IgD-negative memory B cell (primary cell): Measurements from ENCODE around the gene RDH12. TPM values are rescaled to one million over a fixed set of nuclear protein-coding genes. Genes with fewer than 3 reads are reported as not detected.

Experiments used
- H3K27ac Mint-ChIP-seq, 3 donors: one replicate each; pipeline ENCODE4 v1.8.0; 2020 to 2022; ENCODE audit warnings: mild to moderate bottlenecking in 3 of 3, mixed read lengths in 3 of 3, moderate library complexity in 1 of 3
- H3K27me3 Mint-ChIP-seq: one replicate; pipeline ENCODE4 v1.8.0; 2021; ENCODE audit warnings: mixed read lengths
- H3K36me3 Mint-ChIP-seq: one replicate; pipeline ENCODE4 v1.8.0; 2020; ENCODE audit warnings: mild to moderate bottlenecking, mixed read lengths
- H3K4me1 Mint-ChIP-seq, 3 donors: one replicate each; pipeline ENCODE4 v1.8.0; 2020 to 2022; ENCODE audit warnings: mixed read lengths in 3 of 3, mild to moderate bottlenecking in 1 of 3
- H3K4me3 Mint-ChIP-seq, 4 donors: one replicate each; pipeline ENCODE4 v1.8.0; 2020 to 2022; ENCODE audit warnings: mild to moderate bottlenecking in 4 of 4, mixed read lengths in 4 of 4, moderate library complexity in 3 of 4
- H3K9me3 Mint-ChIP-seq, 3 donors: one replicate each; pipeline ENCODE4 v1.8.0; 2020 to 2021; ENCODE audit warnings: mixed read lengths in 3 of 3, mild to moderate bottlenecking in 1 of 3
- polyA plus RNA-seq: library from polyadenylated mRNA; unstranded; fragments of 300-500 nt; fragmentation: Illumina TruSeq; gene quantifications from one replicate; pipeline ENCODE4 v1.2.3, GENCODE V29; 2021

The RDH12 gene
- polyA plus RNA-seq, 1 donor from 2014 or later = 0.11 TPM

- Mint-ChIP-seq H3K27me3 (no peaks in the 10 kb centered on the region), H3K4me3 (no peak overlapping the region), H3K9me3 (peaks cover under 1 to 4% (median 3%) of the 10 kb centered on the region in 3 donors), H3K4me1 (no peaks in the 10 kb centered on the region), H3K36me3 (peaks cover 19% of the 10 kb centered on the region), H3K27ac (no peak overlapping the region)
These were observed 47.8 kb downstream of the RDH12 start for GRCh38 chr14:67749341-67750084.

GRCh38 chr14:67756496-67756895, 54.8 kb downstream of the RDH12 start:
- H3K4me3 Mint-ChIP-seq = no peak overlapping the region
- H3K27ac Mint-ChIP-seq = no peak overlapping the region
- H3K27me3 Mint-ChIP-seq = no peaks in the 10 kb centered on the region
- no peaks in the 10 kb centered on the region for H3K4me1 Mint-ChIP-seq
- no peaks in the 10 kb centered on the region for H3K9me3 Mint-ChIP-seq
- peaks cover 26% of the 10 kb centered on the region for H3K36me3 Mint-ChIP-seq

GRCh38 chr14:67757175-67757574, 55.5 kb downstream of the RDH12 start:
- Mint-ChIP-seq H3K36me3 (peaks cover 23% of the 10 kb centered on the region), H3K4me3 (no peak overlapping the region), H3K9me3 (no peaks in the 10 kb centered on the region), H3K27me3 (no peaks in the 10 kb centered on the region), H3K27ac (no peak overlapping the region), H3K4me1 (no peaks in the 10 kb centered on the region)

- Mint-ChIP-seq H3K27ac (no peak overlapping the region), H3K36me3 (peaks cover 17% of the 10 kb centered on the region), H3K9me3 (no peaks in the 10 kb centered on the region), H3K4me1 (no peaks in the 10 kb centered on the region), H3K4me3 (no peak overlapping the region), H3K27me3 (no peaks in the 10 kb centered on the region)
These were observed 58.2 kb downstream of the RDH12 start for GRCh38 chr14:67759916-67760315.

DNA sequence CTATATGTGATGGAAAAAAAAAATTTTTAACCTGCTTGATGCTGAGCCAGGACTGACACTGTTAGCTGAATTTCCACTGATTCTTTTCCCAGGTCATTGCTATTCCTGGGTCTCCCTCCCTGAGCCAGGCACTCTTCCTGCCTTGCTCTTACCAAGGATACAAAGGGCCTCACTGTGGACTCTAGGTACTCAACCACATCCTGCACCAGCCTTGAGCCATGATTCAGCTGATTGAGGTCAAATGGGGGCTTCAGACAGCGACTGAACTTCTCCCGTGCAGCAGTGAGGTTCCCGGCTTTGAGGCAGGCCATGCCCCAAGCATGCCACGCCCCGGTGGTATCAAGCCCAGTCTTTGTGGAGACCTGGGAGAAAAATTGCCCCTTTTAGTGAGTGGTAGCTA, 60.4 kb downstream of the RDH12 start:
- Mint-ChIP-seq H3K27ac (peak overlapping the region in 1 of 3 donors; percentile 31), H3K4me3 (no peak overlapping the region), H3K27me3 (no peaks in the 10 kb centered on the region), H3K9me3 (no peaks in the 10 kb centered on the region), H3K36me3 (peaks cover 7% of the 10 kb centered on the region), H3K4me1 (peaks cover 6 to 10% (median 7%) of the 10 kb centered on the region in 3 donors)

DNA sequence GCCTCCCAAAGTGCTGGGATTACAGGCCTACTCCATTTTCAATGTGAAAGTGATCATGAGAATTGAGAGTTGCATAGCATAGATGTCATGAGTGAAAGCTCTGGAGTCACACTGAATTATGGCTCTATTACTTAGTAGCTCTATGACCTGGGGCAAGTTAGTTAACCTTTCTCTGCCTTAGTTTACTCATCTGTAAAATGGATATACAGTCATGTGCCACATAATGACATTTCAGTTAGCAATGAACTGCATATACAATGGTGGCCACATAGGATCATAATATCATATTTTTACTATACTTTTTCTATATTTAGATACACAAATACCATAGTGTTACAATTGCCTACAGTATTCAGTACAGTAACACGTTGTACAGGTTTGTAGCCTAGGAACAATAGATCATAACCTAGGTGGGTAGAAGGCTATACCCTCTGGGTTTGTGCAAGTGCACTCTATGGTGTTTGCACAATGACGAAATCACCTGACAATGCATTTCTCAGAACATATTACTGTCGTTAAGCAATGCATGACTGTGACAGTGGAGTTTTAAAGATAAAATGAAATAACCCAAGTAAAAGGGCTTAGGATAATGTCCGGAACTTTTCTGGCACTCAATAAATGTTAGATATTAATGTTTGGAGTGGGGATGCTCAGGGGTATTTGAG, 61.6 kb downstream of the RDH12 start:
- peaks cover 7 to 14% (median 8%) of the 10 kb centered on the region in 3 donors for H3K4me1 Mint-ChIP-seq

GRCh38 chr14:67764496-67764895, 62.8 kb downstream of the RDH12 start:
- Mint-ChIP-seq H3K4me1 (peaks cover 7 to 14% (median 8%) of the 10 kb centered on the region in 3 donors), H3K9me3 (no peaks in the 10 kb centered on the region), H3K27me3 (no peaks in the 10 kb centered on the region), H3K36me3 (peaks cover 5% of the 10 kb centered on the region), H3K27ac (peak overlapping the region in 1 of 3 donors; percentile 71), H3K4me3 (no peak overlapping the region)

More for the DNA sequence above, 61.6 kb downstream of the RDH12 start:
- no peak overlapping the region for H3K4me3 Mint-ChIP-seq
- no peaks in the 10 kb centered on the region for H3K27me3 Mint-ChIP-seq
- no peak overlapping the region for H3K27ac Mint-ChIP-seq
- no peaks in the 10 kb centered on the region for H3K9me3 Mint-ChIP-seq
- H3K36me3 Mint-ChIP-seq = peaks cover 7% of the 10 kb centered on the region

GRCh38 chr14:67765192-67765834, 63.6 kb downstream of the RDH12 start:
- Mint-ChIP-seq H3K36me3 (peaks cover 10% of the 10 kb centered on the region), H3K4me1 (peaks cover 7 to 14% (median 8%) of the 10 kb centered on the region in 3 donors), H3K9me3 (no peaks in the 10 kb centered on the region), H3K27me3 (no peaks in the 10 kb centered on the region), H3K4me3 (no peak overlapping the region), H3K27ac (peak overlapping the region in 1 of 3 donors; percentile 71)

DNA sequence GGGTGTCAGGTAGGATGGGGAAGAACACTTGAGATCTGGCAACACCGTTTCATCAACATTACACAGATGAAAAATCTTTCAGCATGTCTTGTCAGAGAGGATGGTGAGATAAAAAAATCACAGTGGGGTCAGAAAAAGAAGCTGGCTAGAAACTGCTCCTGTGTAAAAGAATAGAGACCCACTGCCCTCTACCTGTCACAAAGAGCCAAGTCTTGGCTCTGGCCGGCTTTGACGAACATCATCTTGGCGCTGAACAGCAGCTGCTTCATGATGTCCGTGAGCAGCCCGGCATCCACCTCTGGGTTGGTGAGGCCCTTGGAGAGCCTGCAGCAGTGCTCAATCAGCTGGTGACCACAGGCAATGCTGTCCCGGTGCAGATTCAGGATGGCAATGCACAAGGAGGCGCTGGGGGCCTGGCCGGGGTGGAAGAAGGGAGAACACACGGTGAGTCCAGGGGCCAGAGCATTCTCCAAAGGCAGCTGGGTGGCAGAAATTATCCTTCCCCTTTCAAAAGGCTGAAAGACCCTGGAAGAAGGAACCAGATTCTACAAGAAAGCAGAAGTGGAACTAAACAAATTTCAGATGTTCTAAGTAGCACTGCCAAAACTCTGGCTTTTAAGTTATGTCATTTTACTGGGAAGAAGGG, 64.5 kb downstream of the RDH12 start:
- peaks cover 7% of the 10 kb centered on the region for H3K36me3 Mint-ChIP-seq
- H3K27me3 Mint-ChIP-seq = no peaks in the 10 kb centered on the region
- H3K4me3 Mint-ChIP-seq = peak overlapping the region in 1 of 4 donors; percentile 33
- H3K27ac Mint-ChIP-seq = peak overlapping the region in 2 of 3 donors; percentile 73 to 84
- no peaks in the 10 kb centered on the region for H3K9me3 Mint-ChIP-seq
- peaks cover 7 to 14% (median 8%) of the 10 kb centered on the region in 3 donors for H3K4me1 Mint-ChIP-seq

- no peak overlapping the region for H3K4me3 Mint-ChIP-seq
- no peaks in the 10 kb centered on the region for H3K27me3 Mint-ChIP-seq
- peaks cover 9% of the 10 kb centered on the region for H3K36me3 Mint-ChIP-seq
- no peak overlapping the region for H3K27ac Mint-ChIP-seq
- peaks cover 7 to 14% (median 8%) of the 10 kb centered on the region in 3 donors for H3K4me1 Mint-ChIP-seq
- no peaks in the 10 kb centered on the region for H3K9me3 Mint-ChIP-seq
These were observed 66.5 kb downstream of the RDH12 start for GRCh38 chr14:67768219-67768618.

- Mint-ChIP-seq H3K4me1 (no peaks in the 10 kb centered on the region), H3K36me3 (peaks cover 18% of the 10 kb centered on the region)
These were observed 72.2 kb downstream of the RDH12 start for GRCh38 chr14:67773844-67774377.

DNA sequence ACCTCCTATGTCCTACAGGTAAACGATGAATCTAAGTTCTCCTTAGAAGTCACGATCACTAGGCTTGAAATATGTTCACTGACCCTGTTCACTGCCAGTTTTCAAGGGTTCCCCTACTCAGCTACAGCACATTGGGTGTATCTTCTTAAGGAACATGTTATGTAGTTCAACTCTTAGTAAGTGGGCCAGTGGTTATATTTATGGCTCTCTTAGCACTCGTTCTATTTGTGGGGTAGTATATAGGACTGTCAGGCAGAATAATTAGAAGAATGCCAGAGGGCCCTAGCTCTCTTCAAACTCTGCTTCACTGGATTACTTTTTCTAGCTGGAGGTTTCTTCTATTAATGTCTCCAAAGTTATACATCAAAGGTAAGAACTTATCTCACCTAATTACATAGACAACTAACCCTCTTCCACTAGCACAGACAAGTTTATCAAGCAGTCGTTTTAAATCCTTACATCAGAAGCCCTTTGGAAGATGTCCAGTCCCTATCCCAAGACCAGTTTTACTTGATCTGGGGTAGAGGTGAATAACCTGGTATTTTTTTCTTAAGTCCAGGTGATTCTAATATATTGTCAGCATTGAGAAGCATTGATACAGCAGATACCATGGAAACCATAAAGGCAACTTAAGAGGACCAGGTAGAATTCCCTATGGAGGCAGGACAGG, 75.1 kb downstream of the RDH12 start:
- Mint-ChIP-seq H3K4me1 (no peaks in the 10 kb centered on the region), H3K36me3 (peaks cover 12% of the 10 kb centered on the region), H3K27me3 (no peaks in the 10 kb centered on the region), H3K9me3 (no peaks in the 10 kb centered on the region), H3K4me3 (no peak overlapping the region), H3K27ac (no peak overlapping the region)

More at GRCh38 chr14:67773844-67774377, 72.2 kb downstream of the RDH12 start:
- H3K27ac Mint-ChIP-seq = no peak overlapping the region
- no peak overlapping the region for H3K4me3 Mint-ChIP-seq
- no peaks in the 10 kb centered on the region for H3K9me3 Mint-ChIP-seq
- no peaks in the 10 kb centered on the region for H3K27me3 Mint-ChIP-seq

DNA sequence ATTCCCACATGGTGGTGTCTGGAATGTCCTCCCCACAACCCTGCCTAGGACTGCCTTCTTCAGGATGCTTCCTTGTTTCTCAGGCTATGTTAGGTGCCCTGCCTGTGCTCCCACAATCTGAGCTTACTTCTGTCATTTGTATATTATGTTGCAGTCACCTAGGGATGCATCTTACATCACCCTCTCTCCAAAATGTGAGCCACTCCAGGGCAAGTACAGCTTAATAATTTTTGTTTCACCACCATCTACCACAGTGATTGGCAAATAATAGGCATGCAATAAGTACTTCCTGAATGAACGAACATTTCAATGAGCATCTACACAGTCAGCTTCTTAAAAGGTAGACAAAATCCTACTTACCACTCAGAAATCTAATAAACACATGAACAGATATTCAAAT, 77.1 kb downstream of the RDH12 start:
- Mint-ChIP-seq H3K9me3 (no peaks in the 10 kb centered on the region), H3K4me1 (no peaks in the 10 kb centered on the region), H3K27me3 (no peaks in the 10 kb centered on the region), H3K36me3 (peaks cover 12% of the 10 kb centered on the region), H3K4me3 (no peak overlapping the region), H3K27ac (peak overlapping the region in 1 of 3 donors; percentile 31)

- Mint-ChIP-seq H3K27me3 (no peaks in the 10 kb centered on the region), H3K36me3 (peaks cover 11% of the 10 kb centered on the region), H3K4me3 (no peak overlapping the region), H3K4me1 (no peaks in the 10 kb centered on the region), H3K9me3 (no peaks in the 10 kb centered on the region), H3K27ac (no peak overlapping the region)
These were observed 80.4 kb downstream of the RDH12 start for GRCh38 chr14:67782090-67782489.
